OCI-LY7 (cell line): Measurements from ENCODE around the gene CLMP. TPM values are rescaled to one million over a fixed set of nuclear protein-coding genes. Genes with fewer than 3 reads are reported as not detected.

Experiments used
- BruUV-seq: library from RNA; stranded (reverse); fragments of 400-500 nt; replicated peaks from 2 replicates; lab custom pipeline; 2021; lab: Mats Ljungman, UMichigan
- CTCF ChIA-PET: fragments of 300-600 bp; sonication (Branson Sonifier 250); formaldehyde crosslinking; loops from one replicate; lab custom pipeline; 2022; ENCODE audit warnings: antibody characterized with exemption; ENCODE audit not compliant: unreplicated experiment; lab: Charles Lee
- POLR2A ChIA-PET: fragments of 300-600 bp; sonication (Branson Sonifier 250); formaldehyde crosslinking; loops from one replicate; lab custom pipeline; 2022; ENCODE audit warnings: antibody characterized with exemption; lab: Charles Lee
- DNase-seq: peaks from one replicate; pipeline ENCODE4 v3.0.0-alpha.2; 2015; ENCODE audit warnings: low spot score
- H2AFZ ChIP-seq: fragments of 200-600 bp; sonication (generic), shearing (Covaris generic); 2 replicates; pipeline ENCODE4 v1.6.1; 2014; ENCODE audit warnings: mild to moderate bottlenecking, antibody characterized with exemption, low read length, moderate library complexity
- H3K27ac ChIP-seq: fragments of 200-600 bp; sonication (generic); 2 replicates; pipeline ENCODE4 v1.5.1; 2014; ENCODE audit warnings: mixed run types, low read depth, mild to moderate bottlenecking, moderate library complexity, low read length, inconsistent platforms; ENCODE audit not compliant: poor library complexity, severe bottlenecking
- H3K36me3 ChIP-seq: fragments of 200-600 bp; sonication (generic); 2 replicates; pipeline ENCODE4 v1.6.1; 2014; ENCODE audit warnings: mild to moderate bottlenecking, antibody characterized with exemption, low read length, moderate library complexity, mixed read lengths; ENCODE audit not compliant: insufficient read depth
- H3K4me1 ChIP-seq: fragments of 200-600 bp; sonication (generic); 2 replicates; pipeline ENCODE4 v1.5.1; 2014; ENCODE audit warnings: mild to moderate bottlenecking, low read length; ENCODE audit not compliant: insufficient read depth, poor library complexity, severe bottlenecking
- H3K4me2 ChIP-seq: fragments of 200-600 bp; sonication (generic); 2 replicates; pipeline ENCODE4 v1.6.1; 2014; ENCODE audit warnings: mild to moderate bottlenecking, low read length
- H3K4me3 ChIP-seq: fragments of 200-600 bp; sonication (generic); 2 replicates; pipeline ENCODE4 v1.5.1; 2014; ENCODE audit warnings: mild to moderate bottlenecking, low read depth, low read length; ENCODE audit not compliant: poor library complexity, severe bottlenecking
- H3K79me2 ChIP-seq: fragments of 200-600 bp; sonication (generic); 2 replicates; pipeline ENCODE4 v1.6.1; 2016; ENCODE audit warnings: low read depth, mild to moderate bottlenecking, low read length, moderate library complexity, mixed read lengths; ENCODE audit not compliant: insufficient read depth
- H3K9me2 ChIP-seq: fragments of 200-600 bp; sonication (generic); 2 replicates; pipeline ENCODE4 v1.6.1; 2016; ENCODE audit warnings: mild to moderate bottlenecking, low read length, mixed read lengths; ENCODE audit not compliant: insufficient read depth
- H3K9me3 ChIP-seq: fragments of 200-600 bp; sonication (generic); 2 replicates; pipeline ENCODE4 v1.6.1; 2014; ENCODE audit warnings: mild to moderate bottlenecking, mixed run types, low read length, mixed read lengths
- H4K20me1 ChIP-seq: fragments of 200-600 bp; sonication (generic); 2 replicates; pipeline ENCODE4 v1.6.1; 2014; ENCODE audit warnings: mild to moderate bottlenecking, antibody characterized with exemption, low read length, moderate library complexity, mixed read lengths; ENCODE audit not compliant: insufficient read depth
- EZH2phosphoT487 ChIP-seq: fragments of 200-600 bp; sonication (generic); IDR thresholded peaks from 2 replicates; pipeline ENCODE4 v1.6.1; 2018; ENCODE audit warnings: low read depth, borderline replicate concordance, mild to moderate bottlenecking, mixed run types, antibody characterized with exemption, low read length, moderate library complexity, mixed read lengths
- intact Hi-C: fragments of 100-400 bp; cut with micrococcal nuclease; formaldehyde crosslinking; loops from one replicate; pipeline ENCODE4 v1.10.0; 2022; ENCODE audit not compliant: unreplicated experiment
- total RNA-seq, 2 experiments: library from RNA; depleted of rRNA in 1 of 2; stranded (reverse); fragments of >200 nt in 1 of 2; shearing (Covaris generic) in 1 of 2; gene quantifications; 2 replicates each; pipeline ENCODE4 v1.2.3, GENCODE V29; 2014 to 2022
- TF ChIP-seq, protein P1 (sequence below): fragments of 200-600 bp; sonication (generic); conservative IDR thresholded peaks from 2 replicates; pipeline ENCODE4 v1.5.1; 2014; ENCODE audit warnings: mild to moderate bottlenecking, antibody characterized with exemption, low read length, moderate library complexity, mixed read lengths

CLMP gene
- total RNA-seq, 2 experiments from 2014 or later, result not detected

DNA sequence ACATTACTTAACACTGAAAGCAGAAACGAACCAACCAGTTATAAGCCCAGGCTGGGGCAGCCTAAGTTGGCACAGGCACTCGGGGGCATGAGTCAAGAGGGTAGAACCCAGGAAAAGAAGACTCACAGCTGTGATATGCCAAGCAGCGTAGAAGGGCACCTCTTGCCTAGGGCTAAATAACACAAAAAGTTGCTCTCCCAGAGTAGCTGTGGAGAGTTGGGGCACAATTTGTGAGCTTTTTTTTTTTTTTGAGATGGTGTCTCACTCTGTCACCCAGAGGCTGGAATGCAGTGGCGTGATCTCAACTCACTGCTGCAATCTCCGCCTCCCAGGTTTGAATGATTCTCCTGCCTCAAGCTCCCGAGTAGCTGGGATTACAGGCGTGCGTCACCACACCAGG lies 8.8 kb downstream of the CLMP start:
- Histone ChIP-seq H3K4me3 (no peak overlapping the region), H4K20me1 (no peaks in the 10 kb centered on the region), H3K36me3 (no peaks in the 10 kb centered on the region), H3K9me3 (no peaks in the 10 kb centered on the region), H2AFZ (no peak overlapping the region), H3K4me1 (no peaks in the 10 kb centered on the region), H3K4me2 (no peak overlapping the region), H3K27ac (no peak overlapping the region), H3K9me2 (no peaks in the 10 kb centered on the region), H3K79me2 (no peaks in the 10 kb centered on the region)
- TF ChIP-seq, protein P1, sequence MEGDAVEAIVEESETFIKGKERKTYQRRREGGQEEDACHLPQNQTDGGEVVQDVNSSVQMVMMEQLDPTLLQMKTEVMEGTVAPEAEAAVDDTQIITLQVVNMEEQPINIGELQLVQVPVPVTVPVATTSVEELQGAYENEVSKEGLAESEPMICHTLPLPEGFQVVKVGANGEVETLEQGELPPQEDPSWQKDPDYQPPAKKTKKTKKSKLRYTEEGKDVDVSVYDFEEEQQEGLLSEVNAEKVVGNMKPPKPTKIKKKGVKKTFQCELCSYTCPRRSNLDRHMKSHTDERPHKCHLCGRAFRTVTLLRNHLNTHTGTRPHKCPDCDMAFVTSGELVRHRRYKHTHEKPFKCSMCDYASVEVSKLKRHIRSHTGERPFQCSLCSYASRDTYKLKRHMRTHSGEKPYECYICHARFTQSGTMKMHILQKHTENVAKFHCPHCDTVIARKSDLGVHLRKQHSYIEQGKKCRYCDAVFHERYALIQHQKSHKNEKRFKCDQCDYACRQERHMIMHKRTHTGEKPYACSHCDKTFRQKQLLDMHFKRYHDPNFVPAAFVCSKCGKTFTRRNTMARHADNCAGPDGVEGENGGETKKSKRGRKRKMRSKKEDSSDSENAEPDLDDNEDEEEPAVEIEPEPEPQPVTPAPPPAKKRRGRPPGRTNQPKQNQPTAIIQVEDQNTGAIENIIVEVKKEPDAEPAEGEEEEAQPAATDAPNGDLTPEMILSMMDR, result no peak
- TF ChIP-seq EZH2phosphoT487, result no peak
- POLR2A ChIA-PET, result no interaction called here
- CTCF ChIA-PET, result interaction anchor here (0.6 kb wide), 2 partner anchors 11 to 50 kb away, joined by 3 read pairs; no protein-coding TSS in a partner anchor
- intact Hi-C loops, result no loop called here
- no TSS peak for BruUV-seq
- no peak for DNase-seq

DNA sequence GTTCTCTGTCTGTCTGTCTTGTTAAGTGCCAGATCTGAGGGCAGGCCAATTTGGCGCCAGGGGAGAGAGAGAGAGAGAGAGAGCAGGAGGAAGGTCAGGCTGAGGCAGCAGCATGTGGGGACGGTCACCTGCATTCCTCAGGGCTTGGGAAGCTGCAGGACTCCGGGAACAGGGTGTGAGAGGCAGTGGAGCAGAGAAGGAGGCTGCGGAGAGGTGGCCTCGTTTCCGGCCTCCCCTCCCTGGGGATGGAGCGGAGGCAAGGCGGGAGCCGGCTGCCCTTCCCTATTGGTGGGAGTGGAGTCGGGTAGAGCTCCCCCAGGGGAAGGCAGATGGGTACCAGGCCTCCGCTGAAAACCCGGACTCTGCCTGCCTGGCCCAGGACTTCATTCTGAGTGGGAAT lies 9.7 kb downstream of the CLMP start:
- H2AFZ ChIP-seq, result no peak overlapping the region
- no peak overlapping the region for H3K4me3 ChIP-seq
- H4K20me1 ChIP-seq, result no peaks in the 10 kb centered on the region
- intact Hi-C loops, result no loop called here
- H3K9me2 ChIP-seq, result no peaks in the 10 kb centered on the region
- DNase-seq, result no peak
- POLR2A ChIA-PET, result no interaction called here
- H3K79me2 ChIP-seq, result no peaks in the 10 kb centered on the region
- no peaks in the 10 kb centered on the region for H3K4me1 ChIP-seq
- no peak overlapping the region for H3K4me2 ChIP-seq
- CTCF ChIA-PET, result no interaction called here
- no peaks in the 10 kb centered on the region for H3K9me3 ChIP-seq
- no peak overlapping the region for H3K27ac ChIP-seq
- no peak for TF ChIP-seq EZH2phosphoT487
- TF ChIP-seq, protein P1, result no peak
- no TSS peak for BruUV-seq
- H3K36me3 ChIP-seq, result no peaks in the 10 kb centered on the region

DNA sequence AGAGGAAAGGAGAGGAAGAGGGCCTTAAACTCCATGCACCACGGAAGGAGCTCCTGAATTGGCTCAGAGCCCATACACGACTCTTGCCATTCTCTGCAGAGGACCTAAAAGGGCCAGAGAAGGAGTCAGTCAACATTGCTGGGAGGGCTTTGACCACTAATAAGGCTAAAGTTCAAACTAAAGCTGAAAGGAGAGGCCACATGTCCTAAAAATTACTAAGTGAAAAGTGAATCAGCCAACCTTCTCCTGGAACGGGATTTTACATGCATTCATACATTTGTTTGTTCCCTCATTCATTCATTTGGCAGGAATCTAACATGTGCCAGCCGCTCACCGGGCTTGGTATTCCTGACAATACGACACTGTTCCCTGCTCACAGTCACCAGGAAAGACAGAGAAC lies 10.5 kb downstream of the CLMP start:
- no peaks in the 10 kb centered on the region for H3K4me1 ChIP-seq
- intact Hi-C loops, result no loop called here
- ChIA-PET CTCF (no interaction called here), POLR2A (no interaction called here)
- no peak for TF ChIP-seq EZH2phosphoT487
- TF ChIP-seq, protein P1, result no peak
- H2AFZ ChIP-seq, result no peak overlapping the region
- H3K9me3 ChIP-seq, result no peaks in the 10 kb centered on the region
- no peak overlapping the region for H3K27ac ChIP-seq
- H3K36me3 ChIP-seq, result no peaks in the 10 kb centered on the region
- DNase-seq, result no peak
- no peak overlapping the region for H3K4me2 ChIP-seq
- H3K79me2 ChIP-seq, result no peaks in the 10 kb centered on the region
- BruUV-seq, result no TSS peak
- H4K20me1 ChIP-seq, result no peaks in the 10 kb centered on the region
- no peak overlapping the region for H3K4me3 ChIP-seq
- H3K9me2 ChIP-seq, result no peaks in the 10 kb centered on the region
